ENCODE measurements around the gene MAP4K1.

Gene MAP4K1

GRCh38 chr19:38656171-38656981 lies 38.6 kb upstream of the MAP4K1 start:
- peak overlapping the region; percentile 97 for H2AK5ac ChIP-seq (ENCODE audit: low read length, severe bottlenecking)
- peak overlapping the region; percentile 48 to 67 for H3K4ac ChIP-seq (ENCODE audit: low read depth in 1 of 2, low read length in 2 of 2)
- no peak overlapping the region for H4K8ac ChIP-seq (ENCODE audit: low read length)
- no peak overlapping the region for H3K14ac ChIP-seq (ENCODE audit: low read length in 2 of 2)
- no peak overlapping the region for H2AFZ ChIP-seq (ENCODE audit: low read depth, low read length)
- peak overlapping the region; percentile 10 to 78 for H2BK12ac ChIP-seq (ENCODE audit: low read length in 2 of 2)
- 81% methylated on average over 6 of the region's 7 CpGs for WGBS
- H3K23ac ChIP-seq (ENCODE audit: low read length in 2 of 2), result peak overlapping the region in 1 of 2 experiments; percentile 73
- no peak overlapping the region for H2BK5ac ChIP-seq (ENCODE audit: low read depth, low read length, poor library complexity, severe bottlenecking)
- no peaks in the 10 kb centered on the region for H3K9me3 ChIP-seq (ENCODE audit: control insufficient read depth, low read length)
- no peak overlapping the region for H3K4me2 ChIP-seq (ENCODE audit: low read length, poor library complexity, severe bottlenecking)
- H3K36me3 ChIP-seq (ENCODE audit: control insufficient read depth in 1 of 2, insufficient read depth in 2 of 2, low read depth in 1 of 2, low read length in 2 of 2), result peaks cover 9 to 10% of the 10 kb centered on the region in 2 experiments
- H3K27me3 ChIP-seq (ENCODE audit: control insufficient read depth in 1 of 2, insufficient read depth in 1 of 2, low read length in 2 of 2), result no peaks in the 10 kb centered on the region
- H3K27ac ChIP-seq (ENCODE audit: low read length, poor library complexity, severe bottlenecking), result peak overlapping the region; percentile 91
- H4K91ac ChIP-seq (ENCODE audit: low read length), result no peak overlapping the region
- H3K9ac ChIP-seq (ENCODE audit: low read length), result peak overlapping the region; percentile 77
- no peaks in the 10 kb centered on the region for H3K79me1 ChIP-seq (replicated peaks; ENCODE audit: low read length, poor library complexity, severe bottlenecking)
- H3K4me3 ChIP-seq (ENCODE audit: insufficient read depth in 1 of 2, low read depth in 1 of 2, low read length in 2 of 2), result peak overlapping the region in 1 of 2 experiments; percentile 23
- H3K18ac ChIP-seq (ENCODE audit: low read depth in 1 of 2, low read length in 2 of 2), result no peak overlapping the region
- DNase-seq, result peak; percentile 74
- peaks cover 37% of the 10 kb centered on the region for H3K4me1 ChIP-seq (ENCODE audit: control insufficient read depth, insufficient read depth, low read depth, low read length)
- H2BK120ac ChIP-seq (ENCODE audit: low read depth, low read length), result no peak overlapping the region
- no peak overlapping the region for H2BK15ac ChIP-seq (ENCODE audit: low read depth, poor library complexity, severe bottlenecking)

GRCh38 chr19:38655148-38655824 lies 37.5 kb upstream of the MAP4K1 start:
- Histone ChIP-seq H3K18ac (ENCODE audit: low read depth in 1 of 2, low read length in 2 of 2) (peak overlapping the region in 1 of 2 experiments; percentile 24), H3K4ac (ENCODE audit: low read depth in 1 of 2, low read length in 2 of 2) (no peak overlapping the region), H2BK12ac (ENCODE audit: low read length in 2 of 2) (peak overlapping the region in 1 of 2 experiments; percentile 93), H4K91ac (ENCODE audit: low read length) (no peak overlapping the region), H2BK120ac (ENCODE audit: low read depth, low read length) (peak overlapping the region; percentile 13), H2AK5ac (ENCODE audit: low read length, severe bottlenecking) (no peak overlapping the region), H3K4me2 (ENCODE audit: low read length, poor library complexity, severe bottlenecking) (peak overlapping the region; percentile 32), H3K36me3 (ENCODE audit: control insufficient read depth in 1 of 2, insufficient read depth in 2 of 2, low read depth in 1 of 2, low read length in 2 of 2) (peaks cover 0 to 10% of the 10 kb centered on the region in 2 experiments), H3K27ac (ENCODE audit: low read length, poor library complexity, severe bottlenecking) (peak overlapping the region; percentile 79), H2AFZ (ENCODE audit: low read depth, low read length) (no peak overlapping the region), H3K79me1 (replicated peaks; ENCODE audit: low read length, poor library complexity, severe bottlenecking) (no peaks in the 10 kb centered on the region), H2BK5ac (ENCODE audit: low read depth, low read length, poor library complexity, severe bottlenecking) (no peak overlapping the region), H3K9me3 (ENCODE audit: control insufficient read depth, low read length) (no peaks in the 10 kb centered on the region), H3K23ac (ENCODE audit: low read length in 2 of 2) (no peak overlapping the region), H2BK15ac (ENCODE audit: low read depth, poor library complexity, severe bottlenecking) (no peak overlapping the region), H3K4me1 (ENCODE audit: control insufficient read depth, insufficient read depth, low read depth, low read length) (peaks cover 35% of the 10 kb centered on the region), H3K14ac (ENCODE audit: low read length in 2 of 2) (no peak overlapping the region), H3K9ac (ENCODE audit: low read length) (peak overlapping the region; percentile 77), H3K4me3 (ENCODE audit: insufficient read depth in 1 of 2, low read depth in 1 of 2, low read length in 2 of 2) (no peak overlapping the region), H4K8ac (ENCODE audit: low read length) (no peak overlapping the region), H3K27me3 (ENCODE audit: control insufficient read depth in 1 of 2, insufficient read depth in 1 of 2, low read length in 2 of 2) (no peaks in the 10 kb centered on the region)
- WGBS, result 27% methylated on average over 4 of the region's 5 CpGs
- peak; percentile 70 for DNase-seq

- 0% methylated on average over 4 of the region's 6 CpGs for WGBS
- Histone ChIP-seq H3K27me3 (ENCODE audit: control insufficient read depth in 1 of 2, insufficient read depth in 1 of 2, low read length in 2 of 2) (no peaks in the 10 kb centered on the region), H3K4me2 (ENCODE audit: low read length, poor library complexity, severe bottlenecking) (no peak overlapping the region), H3K27ac (ENCODE audit: low read length, poor library complexity, severe bottlenecking) (peak overlapping the region; percentile 79), H4K8ac (ENCODE audit: low read length) (no peak overlapping the region), H4K91ac (ENCODE audit: low read length) (no peak overlapping the region), H3K23ac (ENCODE audit: low read length in 2 of 2) (no peak overlapping the region), H2AK5ac (ENCODE audit: low read length, severe bottlenecking) (peak overlapping the region; percentile 58), H3K14ac (ENCODE audit: low read length in 2 of 2) (no peak overlapping the region), H3K9me3 (ENCODE audit: control insufficient read depth, low read length) (no peaks in the 10 kb centered on the region), H3K4me1 (ENCODE audit: control insufficient read depth, insufficient read depth, low read depth, low read length) (peaks cover 32% of the 10 kb centered on the region), H3K4me3 (ENCODE audit: insufficient read depth in 1 of 2, low read depth in 1 of 2, low read length in 2 of 2) (no peak overlapping the region), H3K9ac (ENCODE audit: low read length) (peak overlapping the region; percentile 24), H2BK12ac (ENCODE audit: low read length in 2 of 2) (no peak overlapping the region), H3K36me3 (ENCODE audit: control insufficient read depth in 1 of 2, insufficient read depth in 2 of 2, low read depth in 1 of 2, low read length in 2 of 2) (peaks cover 0 to 10% of the 10 kb centered on the region in 2 experiments), H3K18ac (ENCODE audit: low read depth in 1 of 2, low read length in 2 of 2) (no peak overlapping the region), H2BK5ac (ENCODE audit: low read depth, low read length, poor library complexity, severe bottlenecking) (no peak overlapping the region), H3K79me1 (replicated peaks; ENCODE audit: low read length, poor library complexity, severe bottlenecking) (no peaks in the 10 kb centered on the region), H2BK15ac (ENCODE audit: low read depth, poor library complexity, severe bottlenecking) (no peak overlapping the region), H2AFZ (ENCODE audit: low read depth, low read length) (no peak overlapping the region), H3K4ac (ENCODE audit: low read depth in 1 of 2, low read length in 2 of 2) (no peak overlapping the region), H2BK120ac (ENCODE audit: low read depth, low read length) (no peak overlapping the region)
- DNase-seq, result peak; percentile 86
Observed at GRCh38 chr19:38654628-38655055, 36.9 kb upstream of the MAP4K1 start.

- H3K27ac ChIP-seq (ENCODE audit: low read length, poor library complexity, severe bottlenecking), result peak overlapping the region; percentile 77
- no peak overlapping the region for H4K91ac ChIP-seq (ENCODE audit: low read length)
- 45% methylated on average over 5 of the region's 7 CpGs for WGBS
- H2BK12ac ChIP-seq (ENCODE audit: low read length in 2 of 2), result no peak overlapping the region
- H3K4me1 ChIP-seq (ENCODE audit: control insufficient read depth, insufficient read depth, low read depth, low read length), result peaks cover 29% of the 10 kb centered on the region
- no peak overlapping the region for H2BK120ac ChIP-seq (ENCODE audit: low read depth, low read length)
- DNase-seq, result peak; percentile 78
- peaks cover 0 to 10% of the 10 kb centered on the region in 2 experiments for H3K36me3 ChIP-seq (ENCODE audit: control insufficient read depth in 1 of 2, insufficient read depth in 2 of 2, low read depth in 1 of 2, low read length in 2 of 2)
- H3K9me3 ChIP-seq (ENCODE audit: control insufficient read depth, low read length), result no peaks in the 10 kb centered on the region
- peak overlapping the region; percentile 44 for H2AK5ac ChIP-seq (ENCODE audit: low read length, severe bottlenecking)
- H2BK15ac ChIP-seq (ENCODE audit: low read depth, poor library complexity, severe bottlenecking), result no peak overlapping the region
- H4K8ac ChIP-seq (ENCODE audit: low read length), result no peak overlapping the region
- H3K4ac ChIP-seq (ENCODE audit: low read depth in 1 of 2, low read length in 2 of 2), result no peak overlapping the region
- no peak overlapping the region for H3K18ac ChIP-seq (ENCODE audit: low read depth in 1 of 2, low read length in 2 of 2)
- H2AFZ ChIP-seq (ENCODE audit: low read depth, low read length), result no peak overlapping the region
- no peaks in the 10 kb centered on the region for H3K27me3 ChIP-seq (ENCODE audit: control insufficient read depth in 1 of 2, insufficient read depth in 1 of 2, low read length in 2 of 2)
- peak overlapping the region; percentile 21 for H3K4me2 ChIP-seq (ENCODE audit: low read length, poor library complexity, severe bottlenecking)
- peak overlapping the region in 1 of 2 experiments; percentile 20 for H3K4me3 ChIP-seq (ENCODE audit: insufficient read depth in 1 of 2, low read depth in 1 of 2, low read length in 2 of 2)
- no peak overlapping the region for H3K23ac ChIP-seq (ENCODE audit: low read length in 2 of 2)
- H3K9ac ChIP-seq (ENCODE audit: low read length), result peak overlapping the region; percentile 76
- H3K79me1 ChIP-seq (replicated peaks; ENCODE audit: low read length, poor library complexity, severe bottlenecking), result no peaks in the 10 kb centered on the region
- H3K14ac ChIP-seq (ENCODE audit: low read length in 2 of 2), result no peak overlapping the region
- no peak overlapping the region for H2BK5ac ChIP-seq (ENCODE audit: low read depth, low read length, poor library complexity, severe bottlenecking)
Observed at GRCh38 chr19:38653028-38653571, 35.3 kb upstream of the MAP4K1 start.

Data from mesenchymal stem cell (in vitro differentiated cells and primary cell).